GM18909 (cell line): Measurements from ENCODE around the gene ITGA3.

Experiments
- ATAC-seq: cut with Tn5 transposase; IDR thresholded peaks from one replicate; pipeline ENCODE4 v1.9.1; 2021; ENCODE audit warnings: mild to moderate bottlenecking; ENCODE audit not compliant: unreplicated experiment, poor library complexity

The ITGA3 gene

GRCh38 chr17:50066995-50067394, 11.1 kb downstream of the ITGA3 start:
- no peak for ATAC-seq

- ATAC-seq = no peak
These were observed 12.1 kb downstream of the ITGA3 start for GRCh38 chr17:50067996-50068395.

GRCh38 chr17:50070908-50071680, 15.2 kb downstream of the ITGA3 start:
- no peak for ATAC-seq

- ATAC-seq = no peak
These were observed 15.8 kb downstream of the ITGA3 start for GRCh38 chr17:50071692-50072091.

GRCh38 chr17:50072130-50072529, 16.2 kb downstream of the ITGA3 start:
- ATAC-seq = no peak

- no peak for ATAC-seq
These were observed 17.0 kb downstream of the ITGA3 start for GRCh38 chr17:50072925-50073324.

- no peak for ATAC-seq
These were observed 18.3 kb downstream of the ITGA3 start for GRCh38 chr17:50074227-50074626.

- ATAC-seq = no peak
These were observed 19.6 kb downstream of the ITGA3 start for GRCh38 chr17:50075446-50076032.

GRCh38 chr17:50076221-50076590, 20.3 kb downstream of the ITGA3 start:
- ATAC-seq = no peak

GRCh38 chr17:50076591-50077235, 20.8 kb downstream of the ITGA3 start:
- ATAC-seq = no peak

- no peak for ATAC-seq
These were observed 22.5 kb downstream of the ITGA3 start for GRCh38 chr17:50078430-50078829.

GRCh38 chr17:50079334-50080095, 23.6 kb downstream of the ITGA3 start:
- ATAC-seq = no peak

- no peak for ATAC-seq
These were observed 24.2 kb downstream of the ITGA3 start for GRCh38 chr17:50080096-50080480.

GRCh38 chr17:50080827-50081226, 24.9 kb downstream of the ITGA3 start:
- no peak for ATAC-seq

GRCh38 chr17:50081757-50082156, 25.8 kb downstream of the ITGA3 start:
- no peak for ATAC-seq

GRCh38 chr17:50087246-50087911, 31.5 kb downstream of the ITGA3 start:
- no peak for ATAC-seq

- no peak for ATAC-seq
These were observed 32.0 kb downstream of the ITGA3 start for GRCh38 chr17:50087912-50088405.

GRCh38 chr17:50088952-50089825, 33.3 kb downstream of the ITGA3 start:
- no peak for ATAC-seq

- ATAC-seq = no peak
These were observed 34.2 kb downstream of the ITGA3 start for GRCh38 chr17:50090071-50090470.
